ENCODE results near the gene FAM89A. TPM values are rescaled to one million over a fixed set of nuclear protein-coding genes. Genes with fewer than 3 reads are reported as not detected.

The FAM89A gene
- total and polyA plus RNA-seq, 2 of the 13 experiments (the other 11 are each of a cell fraction or from before 2014, with no cell fraction given), result 0.35 to 0.44 TPM

GRCh38 chr1:230978491-230979388 lies 61.3 kb downstream of the FAM89A start, which contains the start of the genes ARV1 and TTC13 (continued):
- peak; percentile 89 for TF ChIP-seq ATF2 (CRISPR knock-in tag; IDR thresholded peaks at IDR 0.05)
- TF ChIP-seq ZMYM3 (CRISPR knock-in tag; IDR thresholded peaks at IDR 0.05), result 0 out of 2 replicates have a peak, but pooled peaks have one; percentile 22
- peak; percentile 43; the same call in 1 of the 2 replicates for TF ChIP-seq CREBL2 (CRISPR knock-in tag; IDR thresholded peaks at IDR 0.05; ENCODE audit: borderline replicate concordance)
- peak; percentile 83 for TF ChIP-seq UBTF (CRISPR knock-in tag; IDR thresholded peaks at IDR 0.05)
- 0 out of 2 replicates have a peak, but pooled peaks have one; percentile 27 for TF ChIP-seq THYN1 (CRISPR knock-in tag; IDR thresholded peaks at IDR 0.05; ENCODE audit: borderline replicate concordance, low read depth)
- 0 out of 2 replicates have a peak, but pooled peaks have one; percentile 42 for TF ChIP-seq MXD4 (CRISPR knock-in tag; IDR thresholded peaks at IDR 0.05)
- TF ChIP-seq PAXIP1 (CRISPR knock-in tag; conservative IDR thresholded peaks at IDR 0.05), result no peak; the same call in 1 of the 2 replicates
- TF ChIP-seq PHF21A (CRISPR knock-in tag; IDR thresholded peaks at IDR 0.05), result peak; percentile 84
- 0 out of 2 replicates have a peak, but pooled peaks have one; percentile 48 for TF ChIP-seq ZNF569 (CRISPR knock-in tag; IDR thresholded peaks at IDR 0.05; ENCODE audit: borderline replicate concordance)
- TF ChIP-seq CENPT (CRISPR knock-in tag; IDR thresholded peaks at IDR 0.05; ENCODE audit: low read depth), result no peak
- TF ChIP-seq ATF6 (CRISPR knock-in tag; conservative IDR thresholded peaks at IDR 0.05), result no peak
- TF ChIP-seq FOXP1 (IDR thresholded peaks at IDR 0.05), result no peak
- TF ChIP-seq FOXP1 (CRISPR knock-in tag; IDR thresholded peaks at IDR 0.05), result no peak
- peak; percentile 50; the same call in 1 of the 2 replicates for TF ChIP-seq NFATC3 (CRISPR knock-in tag; IDR thresholded peaks at IDR 0.05)
- TF ChIP-seq TP53 (CRISPR knock-in tag; conservative IDR thresholded peaks at IDR 0.05), result peak; percentile 73; the same call in 1 of the 2 replicates
- 0 out of 2 replicates have a peak, but pooled peaks have one; percentile 8 for TF ChIP-seq MAZ (IDR thresholded peaks at IDR 0.05; ENCODE audit: borderline replicate concordance, low read depth, low read length)
- peak; percentile 56; the same call in 1 of the 2 replicates for TF ChIP-seq MAZ (CRISPR knock-in tag; IDR thresholded peaks at IDR 0.05; ENCODE audit: low read depth)
- TF ChIP-seq NFKB2 (CRISPR knock-in tag; IDR thresholded peaks at IDR 0.05; ENCODE audit: borderline replicate concordance), result peak; percentile 85; the same call in 1 of the 2 replicates

Data from HepG2 (cell line).